K562 (cell line): ENCODE measurements around the gene FCER2. TPM values are rescaled to one million over a fixed set of nuclear protein-coding genes. Genes with fewer than 3 reads are reported as not detected.

Experiments used
- ATAC-seq: fragments of 200-7000 bp; cut with Tn5 transposase; 3 replicates; pipeline ENCODE4 v1.9.1; 2020; ENCODE audit warnings: moderate library complexity
- BruUV-seq: library from RNA; stranded (reverse); fragments of 400-500 nt; replicated peaks from 2 replicates; lab custom pipeline; 2021; lab: Mats Ljungman, UMichigan
- CTCF ChIA-PET: fragments of 300-600 bp; formaldehyde crosslinking; extraction: SDS; loops from one replicate; lab custom pipeline; 2021; ENCODE audit warnings: low intra/inter-chr PET ratio; lab: Yijun Ruan, JAX
- POLR2A ChIA-PET: fragments of 300-600, 350-650 bp; sonication (Branson Sonifier 250); formaldehyde crosslinking; extraction: SDS; loops from one replicate; lab custom pipeline; 2021; ENCODE audit warnings: antibody characterized with exemption, inconsistent platforms; lab: Yijun Ruan, JAX
- DNase-seq, 4 experiments: peaks; one replicate each; pipeline versions ENCODE4 v3.0.0 to v3.0.0-alpha.2; 2011 to 2018; ENCODE audit warnings: low spot score in 3 of 4, mixed read lengths in 3 of 4; ENCODE audit errors: extremely low read depth in 1 of 4
- FAIRE-seq: peaks from 2 replicates; lab custom pipeline; 2011; peaks lifted over from hg19 to GRCh38; lab: Jason Lieb, UNC
- H2AFZ ChIP-seq: 2 replicates; pipeline ENCODE4 v1.6.0; 2011; ENCODE audit warnings: low read depth, low read length, control low read depth, inconsistent platforms
- H3K27ac ChIP-seq: fragments of 200-600 bp; 3 replicates; pipeline ENCODE4 v1.8.0; 2011; ENCODE audit warnings: low read depth, mild to moderate bottlenecking, control low read depth, inconsistent platforms, low read length, moderate library complexity, mixed read lengths; ENCODE audit errors: extremely low read depth
- H3K27me3 ChIP-seq, 2 experiments: fragments of 300-600 bp in 1 of 2; 2 replicates in 1 of 2; 3 replicates in 1 of 2; pipeline versions ENCODE4 v1.6.0 to v1.8.0; 2011; ENCODE audit warnings: inconsistent platforms in 2 of 2, low read length in 2 of 2, mild to moderate bottlenecking in 1 of 2, mixed read lengths in 1 of 2, moderate library complexity in 1 of 2; ENCODE audit not compliant: control insufficient read depth in 2 of 2, insufficient read depth in 2 of 2
- H3K36me3 ChIP-seq: fragments of 300-600 bp; 3 replicates; pipeline ENCODE4 v1.8.0; 2011; ENCODE audit warnings: mild to moderate bottlenecking, low read length, inconsistent platforms; ENCODE audit not compliant: control insufficient read depth, insufficient read depth
- H3K4me1 ChIP-seq, 2 experiments: fragments of 200-600 bp in 1 of 2; replicated peaks in 1 of 2; 2 replicates in 1 of 2; 3 replicates in 1 of 2; pipeline versions ENCODE4 v1.5.1 to v1.8.0; 2011; ENCODE audit warnings: inconsistent platforms in 2 of 2, low read length in 2 of 2, mild to moderate bottlenecking in 1 of 2, mixed read lengths in 1 of 2, moderate library complexity in 1 of 2; ENCODE audit not compliant: control insufficient read depth in 2 of 2, insufficient read depth in 2 of 2
- H3K4me2 ChIP-seq: 2 replicates; pipeline ENCODE4 v1.6.1; 2011; ENCODE audit warnings: low read length, control low read depth, inconsistent platforms, mixed read lengths; ENCODE audit not compliant: insufficient read depth
- H3K4me3 ChIP-seq: fragments of 200-600 bp; sonication (generic), shearing (Covaris generic); 2 replicates; pipeline ENCODE4 v1.5.1; 2016; ENCODE audit warnings: control low read depth, inconsistent platforms
- H3K79me2 ChIP-seq: fragments of 200-600 bp; 3 replicates; pipeline ENCODE4 v1.8.0; 2011; ENCODE audit warnings: low read length, inconsistent platforms; ENCODE audit not compliant: control insufficient read depth, insufficient read depth
- H3K9ac ChIP-seq, 2 experiments: 2 replicates each; pipeline versions ENCODE4 v1.6.0 to v1.6.1; 2011; ENCODE audit warnings: low read depth in 2 of 2, low read length in 2 of 2, control low read depth in 1 of 2, inconsistent platforms in 1 of 2, mild to moderate bottlenecking in 1 of 2, mixed read lengths in 1 of 2; ENCODE audit not compliant: insufficient read depth in 1 of 2
- H3K9me1 ChIP-seq: one replicate; pipeline ENCODE4 v1.6.0; 2011; ENCODE audit warnings: inconsistent platforms, mild to moderate bottlenecking, low read length, moderate library complexity; ENCODE audit not compliant: control insufficient read depth, insufficient read depth
- H3K9me3 ChIP-seq: replicated peaks from 2 replicates; pipeline ENCODE4 v1.5.1; 2011; ENCODE audit warnings: low read depth, low read length, inconsistent platforms; ENCODE audit not compliant: control insufficient read depth, insufficient read depth
- H4K20me1 ChIP-seq: replicated peaks from 2 replicates; pipeline ENCODE4 v1.6.1; 2011; ENCODE audit warnings: low read length, inconsistent platforms, mixed read lengths; ENCODE audit not compliant: control insufficient read depth, insufficient read depth
- CEBPB ChIP-seq: fragments of 450-650 bp; IDR thresholded peaks from 2 replicates; pipeline ENCODE4 v1.6.1; 2016; ENCODE audit warnings: missing genetic modification characterization, missing compliant biosample characterization
- CTCF ChIP-seq, 3 experiments: IDR thresholded peaks in 2 of 3; conservative IDR thresholded peaks in 1 of 3; 2 replicates each; pipeline ENCODE4 v1.5.1; 2011 to 2012; ENCODE audit warnings: low read length in 3 of 3, mild to moderate bottlenecking in 3 of 3, control low read depth in 2 of 3, improper control_type of control experiment in 1 of 3, inconsistent platforms in 1 of 3, low read depth in 1 of 3, mixed read lengths in 1 of 3, moderate library complexity in 1 of 3; ENCODE audit not compliant: insufficient read depth in 2 of 3
- GABPB1 ChIP-seq: sonication (generic); formaldehyde crosslinking; IDR thresholded peaks from 2 replicates; pipeline ENCODE4 v1.8.0; 2022; ENCODE audit warnings: mild to moderate bottlenecking, missing genetic modification reagents
- REST ChIP-seq, 2 experiments: fragments of 450-650 bp; formaldehyde crosslinking in 1 of 2; IDR thresholded peaks; 2 replicates each; pipeline versions ENCODE4 v1.4.0 to v1.6.1; 2014 to 2020; ENCODE audit warnings: mild to moderate bottlenecking in 2 of 2, borderline replicate concordance in 1 of 2, low read depth in 1 of 2
- SNAPC5 ChIP-seq: fragments of 250-450 bp; sonication (Bioruptor Pico); IDR thresholded peaks from 2 replicates; pipeline ENCODE4 v1.8.0; 2021; ENCODE audit warnings: moderate library complexity, mild to moderate bottlenecking, inconsistent platforms
- TFAP4 ChIP-seq: sonication (generic); formaldehyde crosslinking; IDR thresholded peaks from 2 replicates; pipeline ENCODE4 v1.8.0; 2022; ENCODE audit warnings: missing genetic modification reagents, mild to moderate bottlenecking, moderate library complexity, borderline replicate concordance
- WGBS: fragments of 100-300 bp; shearing (Covaris generic); methylation state at CpG from one replicate; pipeline ENCODE4 v1.1.6; 2016; ENCODE audit warnings: low coverage, mixed read lengths; ENCODE audit not compliant: insufficient coverage; ENCODE audit errors: missing lambda C conversion rate; 5-methylcytosine and 5-hydroxymethylcytosine counted together
- in situ Hi-C: fragments of 300-500 bp; cut with MboI; formaldehyde crosslinking; loops from 4 replicates; pipeline ENCODE4 v1.15.0; 2018; ENCODE audit warnings: inconsistent platforms, mixed read lengths
- intact Hi-C: fragments of 100-400 bp; cut with micrococcal nuclease; formaldehyde crosslinking; loops from 2 replicates; pipeline ENCODE4 v1.14.2; 2022
- polyA plus RNA-seq, 8 experiments: library from polyadenylated mRNA; depleted of rRNA in 4 of 8; stranded (reverse) in 5 of 8; unstranded in 3 of 8; fragments of >200 nt; fragmentation: Nextera tagmentation in 2 of 8; fragmentation: Illumina TruSeq in 1 of 8; extraction: Ambion mirVana in 2 of 8; extraction: Trizol in 1 of 8; gene quantifications; 2 replicates each; pipeline versions ENCODE4 v1.2.1 to v1.2.3, GENCODE V29; 2011 to 2014; ENCODE audit warnings: inconsistent platforms in 1 of 8, missing spikeins in 1 of 8
- total RNA-seq, 7 experiments: library from RNA; depleted of rRNA in 6 of 7; stranded (reverse); fragments of >200 nt in 6 of 7; fragmentation: Illumina TruSeq in 2 of 7; extraction: Trizol in 2 of 7; gene quantifications; 2 replicates each; pipeline versions ENCODE4 v1.2.1 to v1.2.3, GENCODE V29; 2011 to 2021; ENCODE audit warnings: low replicate concordance in 1 of 7

The FCER2 gene
- total and polyA plus RNA-seq, 9 of the 15 experiments (the other 6 are each of a cell fraction or from before 2014, with no cell fraction given) = 0.11 TPM; not detected in 8

GRCh38 chr19:7681340-7682174 is 20.4 kb downstream of the FCER2 start:
- peak overlapping the region; percentile 86 to 95 for H3K9ac ChIP-seq
- in situ Hi-C loops (loop anchor here (5.0 to 10.0 kb wide), 2 partner anchors 114 to 327 kb away; no protein-coding TSS in a partner anchor), intact Hi-C loops (loop anchor here (2.0 to 10.0 kb wide), 4 partner anchors 29 to 327 kb away; no protein-coding TSS in a partner anchor)
- H3K4me3 ChIP-seq = peak overlapping the region; percentile 95
- ChIA-PET POLR2A (interaction anchor here (0.6 to 1.1 kb wide), 5 partner anchors 11 to 327 kb away, joined by 3 read pairs; no protein-coding TSS in a partner anchor), CTCF (interaction anchor here (0.6 to 2.6 kb wide), 5 partner anchors 113 to 327 kb away, joined by 3 to 28 read pairs (median 5); no protein-coding TSS in a partner anchor)
- H3K27ac ChIP-seq = peak overlapping the region; percentile 79; the same call in 1 of the 3 replicates
- peaks cover 3% of the 10 kb centered on the region for H3K9me1 ChIP-seq
- peaks cover 10 to 26% of the 10 kb centered on the region in 2 experiments; a peak in 4 of 5 replicates for H3K4me1 ChIP-seq
- peaks cover 15% of the 10 kb centered on the region; the same call in 2 of the 3 replicates for H3K79me2 ChIP-seq
- H3K9me3 ChIP-seq = no peaks in the 10 kb centered on the region
- WGBS = 37% methylated on average over 34 of the region's 43 CpGs
- no peaks in the 10 kb centered on the region for H4K20me1 ChIP-seq
- peak overlapping the region; percentile 87 for H3K4me2 ChIP-seq
- peak overlapping the region; percentile 87 for H2AFZ ChIP-seq
- no peak for FAIRE-seq
- DNase-seq = peak; percentile 54 to 70 (median 64)
- H3K36me3 ChIP-seq = peaks cover 10% of the 10 kb centered on the region; the same call in 2 of the 3 replicates
- peak; percentile 36 for ATAC-seq
- BruUV-seq = no TSS peak
- H3K27me3 ChIP-seq = 0 out of 5 replicates have a peak, but pooled peaks cover 0 to 5% of the 10 kb centered on the region in 2 experiments
- TF ChIP-seq CTCF (IDR thresholded peaks at IDR 0.05 in 2 of 3, conservative IDR thresholded peaks at IDR 0.05 in 1 of 3; ENCODE audit: insufficient read depth in 2 of 3, low read depth in 1 of 3, low read length in 3 of 3) (peak; percentile 22 to 40 (median 35); a peak in 3 of 6 replicates), CEBPB (tag) (peak; percentile 94), TFAP4 (CRISPR knock-in tag) (peak; percentile 42; the same call in 1 of the 2 replicates), SNAPC5 (CRISPR knock-in tag) (no peak), REST (IDR thresholded peaks at IDR 0.05; ENCODE audit: borderline replicate concordance) (0 out of 2 replicates have a peak, but pooled peaks have one; percentile 11), REST (CRISPR knock-in tag; IDR thresholded peaks at IDR 0.05; ENCODE audit: low read depth) (no peak), GABPB1 (CRISPR knock-in tag) (peak; percentile 40; the same call in 1 of the 2 replicates)
